Measurements from ENCODE around the gene FER1L5. TPM values are rescaled to one million over a fixed set of nuclear protein-coding genes. Genes with fewer than 3 reads are reported as not detected.

Gene FER1L5
- total and polyA plus RNA-seq, 9 of the 15 experiments (the other 6 are each of a cell fraction or from before 2014, with no cell fraction given), result 0.01 TPM; not detected in 6

DNA sequence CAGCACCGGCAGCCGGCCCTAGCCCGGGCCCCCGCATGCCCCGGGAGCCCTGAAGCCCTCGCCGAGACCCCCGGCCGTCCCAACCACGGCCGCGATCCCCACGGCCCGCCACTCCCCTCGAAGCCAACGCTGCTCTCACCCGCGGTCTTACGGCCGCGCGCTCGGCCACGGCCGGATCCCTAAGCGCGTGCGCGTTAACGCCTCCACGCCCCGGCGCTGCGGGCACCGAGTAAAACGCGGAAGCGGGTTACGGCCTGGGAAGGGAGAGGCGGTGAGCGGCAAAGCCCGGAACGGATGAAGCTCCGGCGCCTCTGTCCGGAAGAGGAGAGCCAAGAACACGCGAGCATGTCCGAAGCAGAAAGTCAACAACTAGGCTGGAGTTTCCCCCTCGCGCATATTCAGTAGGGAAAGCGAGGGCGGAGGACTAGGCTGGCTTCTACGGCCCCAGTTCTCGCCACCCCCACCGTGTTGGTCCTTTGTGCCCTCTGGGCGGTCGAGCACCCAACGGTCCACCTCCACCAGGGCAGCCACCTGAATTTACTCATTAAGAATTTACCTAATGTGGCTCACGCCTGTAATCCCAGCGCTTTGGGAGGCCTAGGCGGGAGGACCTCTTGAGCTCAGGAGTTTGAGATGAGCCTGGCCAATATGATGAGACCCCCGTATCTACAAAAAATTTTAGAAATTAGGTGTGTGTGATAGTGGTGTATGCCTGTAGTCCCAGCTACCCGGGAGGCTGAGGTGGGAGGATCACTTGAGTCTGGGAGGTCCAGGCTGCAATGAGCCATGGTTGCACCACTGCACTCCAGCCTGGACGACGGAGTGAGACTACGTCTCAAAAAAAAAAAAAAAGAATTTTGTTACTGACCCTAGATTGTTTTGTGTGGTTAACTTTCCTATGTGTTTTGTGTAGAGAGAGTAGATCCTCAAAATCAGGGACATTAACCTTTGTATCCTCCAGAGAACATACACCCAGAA lies 4.1 kb upstream of the FER1L5 start, which contains the start of gene KANSL3 (continued):
- TF ChIP-seq, protein P1, sequence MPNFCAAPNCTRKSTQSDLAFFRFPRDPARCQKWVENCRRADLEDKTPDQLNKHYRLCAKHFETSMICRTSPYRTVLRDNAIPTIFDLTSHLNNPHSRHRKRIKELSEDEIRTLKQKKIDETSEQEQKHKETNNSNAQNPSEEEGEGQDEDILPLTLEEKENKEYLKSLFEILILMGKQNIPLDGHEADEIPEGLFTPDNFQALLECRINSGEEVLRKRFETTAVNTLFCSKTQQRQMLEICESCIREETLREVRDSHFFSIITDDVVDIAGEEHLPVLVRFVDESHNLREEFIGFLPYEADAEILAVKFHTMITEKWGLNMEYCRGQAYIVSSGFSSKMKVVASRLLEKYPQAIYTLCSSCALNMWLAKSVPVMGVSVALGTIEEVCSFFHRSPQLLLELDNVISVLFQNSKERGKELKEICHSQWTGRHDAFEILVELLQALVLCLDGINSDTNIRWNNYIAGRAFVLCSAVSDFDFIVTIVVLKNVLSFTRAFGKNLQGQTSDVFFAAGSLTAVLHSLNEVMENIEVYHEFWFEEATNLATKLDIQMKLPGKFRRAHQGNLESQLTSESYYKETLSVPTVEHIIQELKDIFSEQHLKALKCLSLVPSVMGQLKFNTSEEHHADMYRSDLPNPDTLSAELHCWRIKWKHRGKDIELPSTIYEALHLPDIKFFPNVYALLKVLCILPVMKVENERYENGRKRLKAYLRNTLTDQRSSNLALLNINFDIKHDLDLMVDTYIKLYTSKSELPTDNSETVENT (CRISPR knock-in tag; IDR thresholded peaks at IDR 0.05), result peak; percentile 75; the same call in 1 of the 2 replicates
- no peak for TF ChIP-seq PTRF (tag; IDR thresholded peaks at IDR 0.05)
- TF ChIP-seq, protein P2, sequence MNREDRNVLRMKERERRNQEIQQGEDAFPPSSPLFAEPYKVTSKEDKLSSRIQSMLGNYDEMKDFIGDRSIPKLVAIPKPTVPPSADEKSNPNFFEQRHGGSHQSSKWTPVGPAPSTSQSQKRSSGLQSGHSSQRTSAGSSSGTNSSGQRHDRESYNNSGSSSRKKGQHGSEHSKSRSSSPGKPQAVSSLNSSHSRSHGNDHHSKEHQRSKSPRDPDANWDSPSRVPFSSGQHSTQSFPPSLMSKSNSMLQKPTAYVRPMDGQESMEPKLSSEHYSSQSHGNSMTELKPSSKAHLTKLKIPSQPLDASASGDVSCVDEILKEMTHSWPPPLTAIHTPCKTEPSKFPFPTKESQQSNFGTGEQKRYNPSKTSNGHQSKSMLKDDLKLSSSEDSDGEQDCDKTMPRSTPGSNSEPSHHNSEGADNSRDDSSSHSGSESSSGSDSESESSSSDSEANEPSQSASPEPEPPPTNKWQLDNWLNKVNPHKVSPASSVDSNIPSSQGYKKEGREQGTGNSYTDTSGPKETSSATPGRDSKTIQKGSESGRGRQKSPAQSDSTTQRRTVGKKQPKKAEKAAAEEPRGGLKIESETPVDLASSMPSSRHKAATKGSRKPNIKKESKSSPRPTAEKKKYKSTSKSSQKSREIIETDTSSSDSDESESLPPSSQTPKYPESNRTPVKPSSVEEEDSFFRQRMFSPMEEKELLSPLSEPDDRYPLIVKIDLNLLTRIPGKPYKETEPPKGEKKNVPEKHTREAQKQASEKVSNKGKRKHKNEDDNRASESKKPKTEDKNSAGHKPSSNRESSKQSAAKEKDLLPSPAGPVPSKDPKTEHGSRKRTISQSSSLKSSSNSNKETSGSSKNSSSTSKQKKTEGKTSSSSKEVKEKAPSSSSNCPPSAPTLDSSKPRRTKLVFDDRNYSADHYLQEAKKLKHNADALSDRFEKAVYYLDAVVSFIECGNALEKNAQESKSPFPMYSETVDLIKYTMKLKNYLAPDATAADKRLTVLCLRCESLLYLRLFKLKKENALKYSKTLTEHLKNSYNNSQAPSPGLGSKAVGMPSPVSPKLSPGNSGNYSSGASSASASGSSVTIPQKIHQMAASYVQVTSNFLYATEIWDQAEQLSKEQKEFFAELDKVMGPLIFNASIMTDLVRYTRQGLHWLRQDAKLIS (CRISPR knock-in tag; IDR thresholded peaks at IDR 0.05), result 0 out of 2 replicates have a peak, but pooled peaks have one; percentile 67
- TF ChIP-seq KDM1A (IDR thresholded peaks at IDR 0.05), result 0 out of 4 replicates have a peak, but pooled peaks of 1 of the 2 experiments have one; percentile 16
- TF ChIP-seq, protein P3, sequence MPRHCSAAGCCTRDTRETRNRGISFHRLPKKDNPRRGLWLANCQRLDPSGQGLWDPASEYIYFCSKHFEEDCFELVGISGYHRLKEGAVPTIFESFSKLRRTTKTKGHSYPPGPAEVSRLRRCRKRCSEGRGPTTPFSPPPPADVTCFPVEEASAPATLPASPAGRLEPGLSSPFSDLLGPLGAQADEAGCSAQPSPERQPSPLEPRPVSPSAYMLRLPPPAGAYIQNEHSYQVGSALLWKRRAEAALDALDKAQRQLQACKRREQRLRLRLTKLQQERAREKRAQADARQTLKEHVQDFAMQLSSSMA (CRISPR knock-in tag; IDR thresholded peaks at IDR 0.05), result no peak
- peak; percentile 24 to 81; a peak in 2 of 4 replicates for TF ChIP-seq ARNT (IDR thresholded peaks at IDR 0.05)
- TF ChIP-seq ZNF239 (CRISPR knock-in tag; IDR thresholded peaks at IDR 0.05), result no peak
- TF ChIP-seq, protein P4, sequence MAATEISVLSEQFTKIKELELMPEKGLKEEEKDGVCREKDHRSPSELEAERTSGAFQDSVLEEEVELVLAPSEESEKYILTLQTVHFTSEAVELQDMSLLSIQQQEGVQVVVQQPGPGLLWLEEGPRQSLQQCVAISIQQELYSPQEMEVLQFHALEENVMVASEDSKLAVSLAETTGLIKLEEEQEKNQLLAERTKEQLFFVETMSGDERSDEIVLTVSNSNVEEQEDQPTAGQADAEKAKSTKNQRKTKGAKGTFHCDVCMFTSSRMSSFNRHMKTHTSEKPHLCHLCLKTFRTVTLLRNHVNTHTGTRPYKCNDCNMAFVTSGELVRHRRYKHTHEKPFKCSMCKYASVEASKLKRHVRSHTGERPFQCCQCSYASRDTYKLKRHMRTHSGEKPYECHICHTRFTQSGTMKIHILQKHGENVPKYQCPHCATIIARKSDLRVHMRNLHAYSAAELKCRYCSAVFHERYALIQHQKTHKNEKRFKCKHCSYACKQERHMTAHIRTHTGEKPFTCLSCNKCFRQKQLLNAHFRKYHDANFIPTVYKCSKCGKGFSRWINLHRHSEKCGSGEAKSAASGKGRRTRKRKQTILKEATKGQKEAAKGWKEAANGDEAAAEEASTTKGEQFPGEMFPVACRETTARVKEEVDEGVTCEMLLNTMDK (IDR thresholded peaks at IDR 0.05; ENCODE audit: borderline replicate concordance, insufficient read depth, low read depth, low read length, poor library complexity, severe bottlenecking), result no peak
- no peak; the same call in 1 of the 2 replicates for TF ChIP-seq BMI1 (IDR thresholded peaks at IDR 0.05; ENCODE audit: low read length)
- peak; percentile 75 for TF ChIP-seq ZNF24 (IDR thresholded peaks at IDR 0.05)
- TF ChIP-seq, protein P5, sequence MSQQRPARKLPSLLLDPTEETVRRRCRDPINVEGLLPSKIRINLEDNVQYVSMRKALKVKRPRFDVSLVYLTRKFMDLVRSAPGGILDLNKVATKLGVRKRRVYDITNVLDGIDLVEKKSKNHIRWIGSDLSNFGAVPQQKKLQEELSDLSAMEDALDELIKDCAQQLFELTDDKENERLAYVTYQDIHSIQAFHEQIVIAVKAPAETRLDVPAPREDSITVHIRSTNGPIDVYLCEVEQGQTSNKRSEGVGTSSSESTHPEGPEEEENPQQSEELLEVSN (IDR thresholded peaks at IDR 0.05; ENCODE audit: borderline replicate concordance in 1 of 2, extremely low read depth in 1 of 2, insufficient read depth in 1 of 2, insufficient read length in 1 of 2, low read depth in 1 of 2, low read length in 1 of 2, poor library complexity in 1 of 2, severe bottlenecking in 1 of 2), result peak; percentile 76 to 84
